ENCODE results near the gene HCRT.
"Not testable (repeated sequence)": the region's sequence is repeated elsewhere in the genome, so short reads cannot be mapped to it uniquely, and the experiment has no call there.

Gene HCRT

GRCh38 chr17:42197564-42198156, 12.4 kb upstream of the HCRT start:
- DNase-seq = no peak

- peak; percentile 42 to 59 for DNase-seq
These were observed 9.0 kb upstream of the HCRT start, which contains the start of gene GHDC for GRCh38 chr17:42193969-42194899. GHDC (minus strand) TSS chr17:42194494; CDS start chr17:42193581, 913 bp downstream.

GRCh38 chr17:42193216-42193968, 8.1 kb upstream of the HCRT start:
- DNase-seq = no peak

GRCh38 chr17:42192189-42193126, 7.2 kb upstream of the HCRT start:
- no peak for DNase-seq

- peak in 1 of 2 experiments; percentile 17 for DNase-seq
These were observed 6.0 kb upstream of the HCRT start for GRCh38 chr17:42191275-42191608.

GRCh38 chr17:42190491-42191274, 5.4 kb upstream of the HCRT start:
- no peak for DNase-seq

- DNase-seq = no peak
These were observed 4.4 kb upstream of the HCRT start for GRCh38 chr17:42189651-42189965.

GRCh38 chr17:42188749-42189650, 3.7 kb upstream of the HCRT start:
- DNase-seq = no peak

GRCh38 chr17:42187833-42188232, 2.6 kb upstream of the HCRT start:
- no peak for DNase-seq

GRCh38 chr17:42186191-42186590, 939 bp upstream of the HCRT start:
- not testable (repeated sequence) for DNase-seq

GRCh38 chr17:42185621-42185930, 324 bp upstream of the HCRT start:
- DNase-seq = no peak

- peak; percentile 63 to 87 for DNase-seq
These were observed 1.2 kb downstream of the HCRT start for GRCh38 chr17:42183741-42184711.

GRCh38 chr17:42182927-42183734, 2.1 kb downstream of the HCRT start:
- DNase-seq = no peak

- no peak for DNase-seq
These were observed 3.4 kb downstream of the HCRT start for GRCh38 chr17:42181851-42182207.

GRCh38 chr17:42180922-42181850, 4.1 kb downstream of the HCRT start, which contains the start of gene KCNH4:
KCNH4 (minus strand) TSS chr17:42181142; CDS start chr17:42180945, 197 bp downstream.
- peak; percentile 79 to 86 for DNase-seq

- no peak for DNase-seq
These were observed 4.8 kb downstream of the HCRT start for GRCh38 chr17:42180411-42180921.

- peak in 1 of 2 experiments; percentile 8 for DNase-seq
These were observed 5.3 kb downstream of the HCRT start for GRCh38 chr17:42179911-42180410.
